ENCODE data around the gene FRMD4A.

DNA sequence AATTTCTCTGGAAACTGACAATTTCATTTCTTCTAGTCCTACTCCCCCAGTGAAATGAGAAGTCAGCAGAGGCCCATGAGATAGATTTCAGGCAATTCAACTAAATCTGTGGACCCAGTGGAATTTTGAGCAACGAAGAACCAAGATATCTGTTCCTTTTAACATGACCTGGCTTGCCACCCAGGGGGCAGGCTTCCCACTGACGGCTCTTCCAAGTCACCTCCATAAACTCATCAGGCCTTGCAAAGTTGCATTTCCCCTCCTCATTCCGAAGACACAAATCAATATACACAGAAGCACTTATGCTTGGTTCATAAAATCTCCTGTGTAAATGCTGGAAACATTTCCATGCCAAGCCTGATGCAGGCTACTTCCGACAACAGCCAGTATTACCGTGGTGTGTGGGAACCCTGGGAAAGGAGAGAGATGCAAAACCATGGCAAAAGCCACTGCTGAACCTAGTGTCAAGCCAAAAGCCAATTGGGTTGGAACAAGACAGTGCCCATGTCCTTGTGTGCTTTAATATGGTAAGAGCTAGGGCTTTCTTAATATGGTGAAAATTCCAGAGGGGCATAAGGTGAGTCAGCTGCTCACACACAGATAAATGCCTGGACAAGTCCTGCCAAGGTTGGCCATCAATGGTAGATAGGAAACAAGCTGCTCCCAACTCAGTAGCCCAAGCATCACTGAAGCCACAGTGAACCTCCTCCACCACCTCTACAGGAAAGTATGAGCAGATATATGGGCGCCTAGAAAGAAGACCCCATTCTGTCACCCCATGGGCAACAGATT, 1.6 kb downstream of the FRMD4A start:
- TF ChIP-seq, protein P1, sequence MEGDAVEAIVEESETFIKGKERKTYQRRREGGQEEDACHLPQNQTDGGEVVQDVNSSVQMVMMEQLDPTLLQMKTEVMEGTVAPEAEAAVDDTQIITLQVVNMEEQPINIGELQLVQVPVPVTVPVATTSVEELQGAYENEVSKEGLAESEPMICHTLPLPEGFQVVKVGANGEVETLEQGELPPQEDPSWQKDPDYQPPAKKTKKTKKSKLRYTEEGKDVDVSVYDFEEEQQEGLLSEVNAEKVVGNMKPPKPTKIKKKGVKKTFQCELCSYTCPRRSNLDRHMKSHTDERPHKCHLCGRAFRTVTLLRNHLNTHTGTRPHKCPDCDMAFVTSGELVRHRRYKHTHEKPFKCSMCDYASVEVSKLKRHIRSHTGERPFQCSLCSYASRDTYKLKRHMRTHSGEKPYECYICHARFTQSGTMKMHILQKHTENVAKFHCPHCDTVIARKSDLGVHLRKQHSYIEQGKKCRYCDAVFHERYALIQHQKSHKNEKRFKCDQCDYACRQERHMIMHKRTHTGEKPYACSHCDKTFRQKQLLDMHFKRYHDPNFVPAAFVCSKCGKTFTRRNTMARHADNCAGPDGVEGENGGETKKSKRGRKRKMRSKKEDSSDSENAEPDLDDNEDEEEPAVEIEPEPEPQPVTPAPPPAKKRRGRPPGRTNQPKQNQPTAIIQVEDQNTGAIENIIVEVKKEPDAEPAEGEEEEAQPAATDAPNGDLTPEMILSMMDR (IDR thresholded peaks at IDR 0.05; ENCODE audit: poor library complexity), result no peak
- no peak for TF ChIP-seq EZH2 (IDR thresholded peaks at IDR 0.05; ENCODE audit: borderline replicate concordance)

All from hepatocyte (in vitro differentiated cells).